GM18499 (cell line): ENCODE measurements around the gene APC2.
"Not testable (repeated sequence)": the region's sequence is repeated elsewhere in the genome, so short reads cannot be mapped to it uniquely, and the experiment has no call there.

Source experiments
- ATAC-seq: cut with Tn5 transposase; IDR thresholded peaks from one replicate; pipeline ENCODE4 v1.9.1; 2021; ENCODE audit warnings: moderate number of reproducible peaks; ENCODE audit not compliant: insufficient read depth, unreplicated experiment

Gene APC2

DNA sequence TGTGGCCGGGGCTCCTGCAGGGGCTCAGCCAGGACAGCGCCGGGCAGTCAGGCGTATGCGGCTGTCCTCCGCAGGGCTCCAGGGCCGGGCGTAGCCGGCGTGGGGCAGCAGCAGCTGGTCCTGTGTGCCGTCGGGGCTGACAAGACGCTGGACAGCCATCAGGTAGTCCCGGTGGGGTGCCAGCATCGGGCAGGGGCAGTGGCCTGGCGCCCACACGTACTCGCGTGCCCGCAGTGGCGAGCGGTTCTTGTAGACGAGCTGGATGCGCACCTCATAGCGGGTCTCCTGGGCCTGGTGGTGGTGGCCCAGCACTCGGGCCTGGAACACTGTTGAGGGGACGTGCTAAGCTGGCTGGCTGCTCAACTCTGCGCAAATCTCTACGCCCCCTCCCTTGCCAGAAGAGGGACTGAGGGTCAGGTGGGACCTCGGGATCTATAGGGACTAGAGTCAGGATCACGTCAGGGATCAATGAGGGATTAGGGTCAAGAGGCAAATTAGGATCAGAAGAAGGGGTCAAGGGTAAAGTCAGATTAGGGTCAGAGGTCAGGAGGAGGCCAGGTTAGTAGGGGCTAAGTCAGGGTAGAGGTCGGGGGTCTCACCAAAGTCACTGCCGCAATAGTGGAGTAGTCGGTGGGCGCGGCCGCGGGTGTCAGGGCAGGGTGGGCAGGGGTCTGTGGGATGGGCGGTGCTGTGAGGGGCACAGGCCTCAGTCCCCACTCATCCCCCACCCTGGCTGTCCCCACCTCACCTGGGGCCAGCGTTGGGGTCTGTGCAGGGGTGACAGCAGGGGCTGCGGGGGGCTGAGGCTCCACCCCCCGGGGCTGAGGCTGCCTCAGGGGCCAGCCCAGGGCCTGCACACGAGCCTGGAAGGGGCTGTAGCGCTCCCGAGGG is 56.3 kb downstream of the APC2 start:
- ATAC-seq, result no peak

DNA sequence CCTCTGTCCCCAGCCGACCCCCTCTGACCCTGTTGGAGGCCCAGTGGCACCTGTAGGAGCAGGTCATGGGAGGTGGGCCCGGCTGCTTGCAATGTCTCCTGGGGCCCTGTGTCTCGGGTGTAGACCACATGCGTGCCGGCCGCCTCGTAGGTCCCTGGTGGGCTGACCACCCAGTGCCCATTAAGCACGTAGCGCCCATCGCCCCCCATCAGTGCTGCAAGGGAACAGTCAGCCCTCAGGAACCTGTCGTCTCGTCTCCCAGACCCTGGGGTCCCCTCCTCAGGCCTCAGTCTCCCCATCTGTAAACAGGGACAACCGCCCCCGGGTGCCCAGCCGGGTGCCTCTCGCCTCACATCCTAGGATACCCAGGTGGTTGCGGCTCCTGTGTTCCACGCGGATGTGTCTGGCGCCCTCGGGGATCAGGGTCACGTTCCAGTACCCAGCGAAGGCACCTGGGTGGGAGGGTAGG is 57.3 kb downstream of the APC2 start:
- ATAC-seq, result no peak

GRCh38 chr19:1507763-1508506 is 58.0 kb downstream of the APC2 start:
- ATAC-seq, result no peak

GRCh38 chr19:1508507-1508856 is 58.6 kb downstream of the APC2 start:
- no peak for ATAC-seq

DNA sequence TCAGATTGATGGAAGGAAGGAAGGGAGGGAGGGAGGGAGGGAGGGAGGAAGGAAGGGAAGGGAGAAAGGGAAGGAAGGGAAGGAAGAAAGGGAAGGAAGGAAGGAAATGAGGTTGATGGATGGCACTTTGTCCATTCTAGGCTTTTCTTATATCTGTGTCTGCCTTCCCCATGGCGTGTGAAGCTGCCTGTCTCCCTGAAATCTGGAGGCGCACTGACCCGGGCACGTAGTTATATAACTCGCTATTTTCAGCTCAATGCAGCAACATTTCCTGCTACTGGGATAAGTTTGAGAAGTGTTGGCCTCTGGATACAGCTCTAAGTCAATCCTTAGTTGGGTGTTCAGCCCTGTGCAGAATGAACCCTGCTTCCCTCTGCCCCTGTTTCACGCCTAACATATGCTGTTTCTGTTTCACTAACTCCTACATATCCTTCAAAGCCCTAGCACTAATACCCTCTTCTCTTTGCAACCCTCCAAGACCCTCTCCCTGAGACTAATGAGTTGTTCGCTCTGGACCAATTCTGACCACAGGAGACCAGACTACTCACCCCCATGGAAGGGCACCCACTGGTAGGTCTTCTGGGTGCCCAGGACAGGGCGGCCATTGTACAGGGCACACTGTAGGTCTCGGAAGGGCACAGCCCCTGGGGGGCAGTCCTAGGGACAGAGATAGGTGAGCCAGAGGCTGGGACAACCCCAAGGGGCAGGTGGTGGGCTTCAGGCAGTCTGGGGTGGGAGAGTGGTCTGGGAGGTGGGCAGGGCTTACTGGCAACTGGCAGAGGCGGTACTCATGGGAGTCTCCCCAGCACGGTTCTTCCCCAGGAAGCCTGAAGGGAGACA is 59.9 kb downstream of the APC2 start:
- ATAC-seq, result no peak

DNA sequence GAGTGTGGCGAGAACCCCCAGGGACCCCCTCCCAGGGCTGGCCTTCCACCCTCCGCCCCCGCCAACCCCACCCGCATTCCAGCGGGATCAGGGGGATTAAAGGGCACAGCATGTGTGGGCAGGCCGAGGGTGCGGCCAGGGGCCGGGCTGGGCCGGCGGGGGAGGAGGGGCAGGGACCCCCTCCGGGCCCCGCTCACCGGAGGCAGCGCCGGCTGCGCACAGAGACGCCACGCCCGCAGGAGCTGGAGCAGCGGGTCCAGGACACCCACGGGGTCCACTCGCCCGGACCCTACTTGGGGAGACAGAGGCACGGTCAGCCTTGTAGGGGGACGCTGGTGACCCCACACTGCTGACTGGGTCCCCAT is 60.5 kb downstream of the APC2 start:
- ATAC-seq, result no peak

DNA sequence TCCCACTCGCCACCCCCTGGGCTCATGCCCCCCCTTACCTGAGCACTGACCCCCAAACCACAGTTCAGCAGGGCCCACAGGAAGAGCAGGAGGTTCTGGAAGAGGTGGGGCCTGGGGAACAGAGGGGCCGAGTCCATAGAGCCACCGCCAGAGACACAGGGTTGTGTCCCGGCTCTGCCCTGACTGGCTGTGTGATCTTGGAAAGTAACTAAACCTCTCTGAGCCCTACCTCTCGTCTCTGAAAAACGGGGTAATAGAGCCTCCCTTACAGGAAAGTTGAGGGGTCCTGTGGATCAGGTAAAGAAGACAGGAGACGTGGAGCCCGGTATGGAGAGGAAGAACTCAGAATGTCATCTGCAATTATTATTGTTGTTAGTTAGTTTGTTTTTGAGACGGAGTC is 60.9 kb downstream of the APC2 start:
- no peak for ATAC-seq

DNA sequence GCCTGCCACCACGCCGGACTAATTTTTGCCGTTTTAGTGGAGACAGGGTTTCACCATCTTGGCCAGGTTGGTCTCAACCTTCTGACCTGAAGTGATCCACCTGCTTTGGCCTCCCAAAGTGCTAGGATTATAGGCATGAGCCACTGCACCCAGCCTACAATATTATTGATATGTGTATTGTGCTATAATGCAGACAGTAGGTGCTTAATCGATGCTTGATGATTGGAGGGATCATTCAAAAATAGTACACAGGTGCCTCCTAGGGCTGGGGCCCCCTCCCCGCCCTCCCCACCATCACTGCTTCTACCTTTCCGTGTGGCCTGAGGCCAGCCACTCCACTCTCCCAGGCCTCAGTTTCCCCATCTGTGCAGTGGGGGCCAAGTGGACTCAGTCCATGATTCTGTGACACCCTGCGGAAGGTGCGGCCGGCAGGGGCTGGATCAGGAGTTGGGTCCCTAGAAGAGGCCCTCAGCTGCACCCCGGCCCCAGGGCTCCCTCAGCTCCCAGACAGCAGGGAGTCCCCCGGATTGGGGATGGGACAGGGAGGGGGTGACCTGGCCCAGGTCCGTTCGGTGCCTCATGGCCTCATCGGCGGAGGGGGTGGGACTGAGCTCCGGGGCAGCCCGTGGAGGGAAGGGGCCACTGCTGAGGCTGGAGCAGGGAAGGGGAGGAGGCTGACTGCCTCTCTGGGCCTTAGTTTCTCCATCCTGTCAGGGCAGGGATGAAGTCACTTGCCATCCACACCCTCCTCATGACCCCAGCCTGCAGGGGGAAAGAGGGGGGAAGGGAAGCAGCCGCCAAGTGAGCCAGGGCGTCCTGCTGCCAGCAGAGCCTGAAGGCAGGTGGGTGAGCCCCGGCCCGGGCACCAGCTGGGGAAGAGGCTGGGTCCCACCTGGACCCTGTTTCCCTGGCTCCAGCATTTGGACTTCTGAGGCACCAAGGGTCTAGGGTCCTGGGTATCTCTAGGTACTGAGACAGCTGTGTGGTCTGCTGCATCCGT is 61.7 kb downstream of the APC2 start:
- no peak for ATAC-seq

GRCh38 chr19:1512671-1513498 is 63.0 kb downstream of the APC2 start, which contains the start of gene ADAMTSL5:
TSS of gene ADAMTSL5 (minus strand) at chr19:1513019. CDS start at chr19:1510943, 2,076 bp downstream.
- ATAC-seq, result no peak

- ATAC-seq, result no peak
Measured at GRCh38 chr19:1513499-1514294, 63.8 kb downstream of the APC2 start.

DNA sequence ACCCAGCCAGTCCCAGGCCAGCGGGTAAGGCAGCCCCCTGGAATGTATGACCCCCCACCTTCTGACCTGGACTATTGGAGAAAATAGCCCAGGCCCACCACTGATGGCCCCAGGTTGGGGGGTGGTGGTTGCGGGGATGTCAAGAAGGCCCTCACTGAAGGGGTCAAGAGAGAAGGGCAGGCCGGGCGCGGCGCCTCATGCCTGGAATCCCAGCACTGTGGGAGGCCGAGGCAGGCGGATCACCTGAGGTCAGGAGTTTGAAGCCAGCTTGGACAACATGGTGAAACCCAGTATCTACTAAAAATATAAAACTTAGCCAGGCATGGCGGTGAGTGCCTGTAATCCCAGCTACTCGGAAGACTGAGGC is 64.4 kb downstream of the APC2 start:
- ATAC-seq, result no peak

DNA sequence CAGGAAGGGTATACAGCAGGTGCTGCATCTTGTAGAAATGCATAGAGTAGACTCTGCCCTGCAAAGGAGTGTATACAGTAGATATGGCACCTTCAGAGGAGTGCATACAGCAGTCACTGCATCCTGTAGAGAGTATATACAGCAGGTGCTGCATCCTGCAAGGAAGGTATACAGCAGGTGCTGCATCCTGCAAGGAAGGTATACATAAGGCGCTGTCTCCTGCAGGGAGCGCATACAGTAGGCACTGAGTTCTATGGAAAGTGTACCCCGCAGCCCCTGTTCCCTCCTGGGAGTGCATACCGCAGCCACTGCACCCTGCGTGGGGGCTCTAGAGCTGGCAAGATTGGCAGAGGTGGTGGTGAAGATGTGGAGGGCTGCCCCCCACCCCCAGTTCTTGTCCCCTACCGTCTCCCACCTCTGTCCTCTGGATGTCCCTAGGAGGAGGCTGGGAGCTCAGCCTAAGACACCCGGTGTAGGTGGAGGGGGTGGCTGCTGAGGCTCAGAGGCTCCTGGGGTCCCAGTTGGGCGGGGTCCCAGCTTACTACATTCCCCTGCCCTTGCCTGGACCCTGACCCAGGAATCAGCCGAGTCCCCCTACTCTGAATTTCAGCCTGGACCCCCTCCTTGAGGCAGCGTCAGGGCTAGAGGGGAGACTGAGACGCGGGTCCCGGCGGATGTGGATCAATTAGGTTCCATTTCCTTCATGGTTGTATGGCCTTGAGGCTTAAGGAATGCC is 65.2 kb downstream of the APC2 start:
- ATAC-seq, result no peak

DNA sequence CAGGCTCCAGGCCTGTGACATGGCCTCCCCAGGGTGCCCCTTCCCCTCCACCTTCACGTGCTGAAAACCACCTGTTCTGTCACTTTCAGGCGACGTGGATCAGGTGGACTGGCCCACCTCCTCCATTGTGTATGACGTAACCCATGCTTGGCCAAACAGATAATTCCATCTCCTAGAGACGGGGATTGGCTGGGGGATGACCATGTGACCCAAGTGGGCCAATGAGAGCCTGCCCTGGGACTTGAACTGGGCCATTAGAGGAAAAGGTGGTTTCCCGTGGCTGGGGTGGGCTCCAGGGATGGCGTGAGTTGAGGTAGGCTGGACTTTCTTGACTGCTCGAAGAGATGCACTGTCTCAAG is 66.5 kb downstream of the APC2 start:
- ATAC-seq, result no peak

GRCh38 chr19:1518471-1518870 is 68.5 kb downstream of the APC2 start:
- ATAC-seq, result no peak

DNA sequence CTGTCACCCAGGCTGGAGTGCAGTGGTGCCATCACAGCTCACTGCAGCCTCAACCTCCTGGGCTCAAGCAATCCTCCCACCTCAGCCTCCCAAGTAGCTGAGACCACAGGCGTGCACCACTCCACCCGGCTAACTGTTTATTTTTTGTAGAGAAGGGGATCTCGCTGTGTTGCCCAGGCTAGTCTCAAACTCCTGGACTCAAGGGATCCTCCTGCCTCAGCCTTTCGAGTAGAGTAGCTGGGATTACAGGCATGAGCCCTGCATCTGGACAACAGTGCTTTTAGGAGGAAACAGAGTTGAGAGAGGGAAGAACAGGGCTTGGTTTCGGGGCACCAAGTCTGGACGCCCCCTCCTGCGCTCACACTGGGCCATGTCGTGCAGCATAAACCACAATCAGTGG is 69.9 kb downstream of the APC2 start:
- not testable (repeated sequence) for ATAC-seq

DNA sequence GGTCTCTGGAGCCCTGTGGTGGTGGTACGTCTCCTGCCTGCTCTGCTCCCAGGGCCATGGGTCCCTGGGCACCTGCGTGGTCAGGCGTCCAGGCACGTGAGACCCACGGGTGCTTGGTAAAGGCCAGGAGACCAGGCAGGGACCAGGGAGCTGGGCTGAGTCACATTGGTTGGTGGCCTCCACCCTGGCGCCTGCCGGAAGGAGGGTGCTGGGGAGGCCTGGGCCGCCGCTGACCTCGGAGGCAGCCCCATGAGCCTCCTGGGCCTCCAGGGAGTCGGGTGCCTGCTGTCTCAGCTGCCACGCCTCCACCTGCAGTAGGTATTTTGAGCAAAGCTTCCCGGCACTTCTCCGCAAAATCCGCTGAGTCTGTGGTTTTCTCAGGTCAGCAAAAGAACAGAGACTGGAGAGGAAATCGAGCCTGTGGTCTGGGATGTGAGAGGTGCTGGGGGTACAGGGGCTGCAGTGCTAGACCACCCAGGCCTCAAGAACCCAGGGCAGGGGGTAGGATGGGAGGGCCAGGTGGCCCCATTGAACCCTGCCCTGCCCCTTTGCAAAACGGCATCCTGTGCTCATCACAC is 70.4 kb downstream of the APC2 start:
- ATAC-seq, result no peak

DNA sequence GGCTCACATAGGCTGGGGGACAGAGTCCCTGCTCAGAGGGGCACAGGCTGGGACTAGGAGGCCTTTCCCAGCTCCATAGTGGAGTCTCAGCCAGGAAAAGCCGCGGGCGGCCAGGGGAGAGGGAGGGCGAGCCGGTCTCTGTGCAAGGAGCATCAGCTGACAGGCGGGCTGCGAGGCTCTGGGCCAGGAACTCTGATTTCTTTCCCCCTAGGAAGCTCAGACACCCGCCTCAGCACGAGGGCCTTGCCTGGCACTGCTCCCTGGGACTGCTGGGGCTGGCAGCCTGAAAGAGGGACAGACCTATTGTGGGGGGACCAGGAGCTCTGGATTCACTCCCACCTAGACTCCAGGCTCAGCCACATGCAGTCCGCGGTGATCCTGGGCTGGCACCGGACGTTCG is 71.7 kb downstream of the APC2 start:
- no peak for ATAC-seq
